Sigmoid colon (tissue), 3 donors: ENCODE results near the gene MAL.

Experiments used
- POLR2A ChIP-seq, 2 donors: fragments of 450-650 bp; IDR thresholded peaks; one replicate each; pipeline ENCODE4 v1.6.1; 2016; ENCODE audit warnings: antibody characterized with exemption in 2 of 2, mild to moderate bottlenecking in 2 of 2, moderate library complexity in 2 of 2
- TF ChIP-seq, protein P1 (sequence below), 4 experiments: fragments of 450-650 bp in 3 of 4; fragments of 200-600 bp in 1 of 4; IDR thresholded peaks; one replicate each; pipeline ENCODE4 v1.5.1; 2016 to 2019; ENCODE audit warnings: antibody characterized with exemption in 4 of 4, mild to moderate bottlenecking in 3 of 4, moderate library complexity in 2 of 4

DNA sequence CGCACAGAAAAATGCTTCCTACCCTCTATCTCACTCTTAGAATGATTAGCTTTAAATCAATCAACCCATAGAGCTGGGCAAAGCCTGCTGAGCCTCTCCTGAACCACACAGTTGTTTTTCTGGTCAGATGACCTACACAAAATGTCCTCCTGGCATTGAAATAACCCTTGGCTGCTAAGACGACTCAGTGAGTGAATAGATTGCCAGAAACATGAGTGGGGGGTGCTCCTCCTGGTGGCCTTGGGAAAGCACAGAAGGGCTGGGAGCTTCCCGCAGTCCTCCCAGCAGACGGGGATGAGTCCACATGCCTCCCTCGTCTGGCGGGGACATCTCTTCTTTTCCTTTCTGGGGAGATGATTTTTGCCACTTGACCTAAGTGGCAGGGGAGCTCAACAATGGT lies 14.9 kb downstream of the MAL start:
- TF ChIP-seq, protein P1, sequence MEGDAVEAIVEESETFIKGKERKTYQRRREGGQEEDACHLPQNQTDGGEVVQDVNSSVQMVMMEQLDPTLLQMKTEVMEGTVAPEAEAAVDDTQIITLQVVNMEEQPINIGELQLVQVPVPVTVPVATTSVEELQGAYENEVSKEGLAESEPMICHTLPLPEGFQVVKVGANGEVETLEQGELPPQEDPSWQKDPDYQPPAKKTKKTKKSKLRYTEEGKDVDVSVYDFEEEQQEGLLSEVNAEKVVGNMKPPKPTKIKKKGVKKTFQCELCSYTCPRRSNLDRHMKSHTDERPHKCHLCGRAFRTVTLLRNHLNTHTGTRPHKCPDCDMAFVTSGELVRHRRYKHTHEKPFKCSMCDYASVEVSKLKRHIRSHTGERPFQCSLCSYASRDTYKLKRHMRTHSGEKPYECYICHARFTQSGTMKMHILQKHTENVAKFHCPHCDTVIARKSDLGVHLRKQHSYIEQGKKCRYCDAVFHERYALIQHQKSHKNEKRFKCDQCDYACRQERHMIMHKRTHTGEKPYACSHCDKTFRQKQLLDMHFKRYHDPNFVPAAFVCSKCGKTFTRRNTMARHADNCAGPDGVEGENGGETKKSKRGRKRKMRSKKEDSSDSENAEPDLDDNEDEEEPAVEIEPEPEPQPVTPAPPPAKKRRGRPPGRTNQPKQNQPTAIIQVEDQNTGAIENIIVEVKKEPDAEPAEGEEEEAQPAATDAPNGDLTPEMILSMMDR (IDR thresholded peaks at IDR 0.05), result no peak
- TF ChIP-seq POLR2A (IDR thresholded peaks at IDR 0.05), result no peak
